ENCODE results near the gene TNKS2. TPM values are rescaled to one million over a fixed set of nuclear protein-coding genes. Genes with fewer than 3 reads are reported as not detected.
"Not testable (repeated sequence)": the region's sequence is repeated elsewhere in the genome, so short reads cannot be mapped to it uniquely, and the experiment has no call there.

The TNKS2 gene
- total RNA-seq, 1 experiment from 2014 or later, result 32.1 TPM

GRCh38 chr10:91796331-91797047, 1.7 kb upstream of the TNKS2 start:
- DNase-seq (ENCODE audit: low spot score), result peak; percentile 14

- DNase-seq (ENCODE audit: low spot score), result no peak
Observed at GRCh38 chr10:91797048-91797690, 1.1 kb upstream of the TNKS2 start.

GRCh38 chr10:91798649-91799611, 704 bp downstream of the TNKS2 start:
- peak; percentile 54 for DNase-seq (ENCODE audit: low spot score)

GRCh38 chr10:91799612-91799975, 1.4 kb downstream of the TNKS2 start:
- peak; percentile 26 for DNase-seq (ENCODE audit: low spot score)

GRCh38 chr10:91800182-91800581, 2.0 kb downstream of the TNKS2 start:
- no peak for DNase-seq (ENCODE audit: low spot score)

- DNase-seq (ENCODE audit: low spot score), result no peak
Observed at GRCh38 chr10:91800756-91801155, 2.5 kb downstream of the TNKS2 start.

GRCh38 chr10:91803386-91804125, 5.3 kb downstream of the TNKS2 start:
- no peak for DNase-seq (ENCODE audit: low spot score)

GRCh38 chr10:91804126-91804510, 5.9 kb downstream of the TNKS2 start:
- DNase-seq (ENCODE audit: low spot score), result no peak

GRCh38 chr10:91805110-91805838, 7.0 kb downstream of the TNKS2 start:
- no peak for DNase-seq (ENCODE audit: low spot score)

GRCh38 chr10:91807264-91807663, 9.0 kb downstream of the TNKS2 start:
- not testable (repeated sequence) for DNase-seq (ENCODE audit: low spot score)

- DNase-seq (ENCODE audit: low spot score), result no peak
Observed at GRCh38 chr10:91813251-91813650, 15.0 kb downstream of the TNKS2 start.

GRCh38 chr10:91816981-91817380, 18.8 kb downstream of the TNKS2 start:
- no peak for DNase-seq (ENCODE audit: low spot score)

- DNase-seq (ENCODE audit: low spot score), result peak; percentile 5
Observed at GRCh38 chr10:91820144-91820543, 21.9 kb downstream of the TNKS2 start.

GRCh38 chr10:91824076-91824475, 25.9 kb downstream of the TNKS2 start:
- no peak for DNase-seq (ENCODE audit: low spot score)

GRCh38 chr10:91829268-91829667, 31.0 kb downstream of the TNKS2 start:
- no peak for DNase-seq (ENCODE audit: low spot score)

GRCh38 chr10:91838199-91838598, 40.0 kb downstream of the TNKS2 start:
- no peak for DNase-seq (ENCODE audit: low spot score)

GRCh38 chr10:91843083-91843482, 44.9 kb downstream of the TNKS2 start:
- no peak for DNase-seq (ENCODE audit: low spot score)

- DNase-seq (ENCODE audit: low spot score), result no peak
Observed at GRCh38 chr10:91856637-91857036, 58.4 kb downstream of the TNKS2 start.

GRCh38 chr10:91860885-91861284, 62.7 kb downstream of the TNKS2 start:
- no peak for DNase-seq (ENCODE audit: low spot score)

- DNase-seq (ENCODE audit: low spot score), result no peak
Observed at GRCh38 chr10:91864099-91864498, 65.9 kb downstream of the TNKS2 start.

- DNase-seq (ENCODE audit: low spot score), result no peak
Observed at GRCh38 chr10:91864744-91865143, 66.5 kb downstream of the TNKS2 start.

All from A172 (cell line).